Mesendoderm (in vitro differentiated cells): Measurements from ENCODE around the gene BCORL1.
A peak's percentile ranks its signal among the peaks of the same experiment; 100 is the strongest.

Source experiments
- DNase-seq: peaks from one replicate; pipeline ENCODE4 v3.0.0; 2013
- H2AK5ac ChIP-seq: 2 replicates; pipeline ENCODE4 v1.6.1; 2013; ENCODE audit warnings: low read length, inconsistent platforms
- H2BK120ac ChIP-seq: 2 replicates; pipeline ENCODE4 v1.6.1; 2013; ENCODE audit warnings: low read depth, mild to moderate bottlenecking, low read length, moderate library complexity, mixed read lengths
- H2BK15ac ChIP-seq: replicated peaks from 2 replicates; pipeline ENCODE4 v1.6.1; 2013; ENCODE audit warnings: low read depth, mild to moderate bottlenecking, moderate library complexity
- H2BK5ac ChIP-seq: 2 replicates; pipeline ENCODE4 v1.6.1; 2013; ENCODE audit warnings: low read length, inconsistent platforms
- H3K18ac ChIP-seq: 2 replicates; pipeline ENCODE4 v1.6.1; 2013; ENCODE audit warnings: mild to moderate bottlenecking, low read length, mixed read lengths
- H3K23ac ChIP-seq: one replicate; pipeline ENCODE4 v1.6.1; 2013; ENCODE audit warnings: low read length
- H3K27ac ChIP-seq: 2 replicates; pipeline ENCODE4 v1.5.1; 2013; ENCODE audit warnings: low read depth, mild to moderate bottlenecking, inconsistent platforms, low read length, moderate library complexity
- H3K27me3 ChIP-seq: 2 replicates; pipeline ENCODE4 v1.6.1; 2013; ENCODE audit warnings: low read length, control low read depth, mild to moderate bottlenecking, inconsistent platforms; ENCODE audit not compliant: insufficient read depth, poor library complexity
- H3K36me3 ChIP-seq: 2 replicates; pipeline ENCODE4 v1.6.1; 2013; ENCODE audit warnings: low read length, inconsistent platforms; ENCODE audit not compliant: control insufficient read depth, insufficient read depth
- H3K4ac ChIP-seq: one replicate; pipeline ENCODE4 v1.6.1; 2013; ENCODE audit warnings: low read depth, mild to moderate bottlenecking, low read length, moderate library complexity
- H3K4me1 ChIP-seq: 2 replicates; pipeline ENCODE4 v1.6.1; 2013; ENCODE audit warnings: low read depth, low read length, inconsistent platforms; ENCODE audit not compliant: control insufficient read depth
- H3K4me2 ChIP-seq: 2 replicates; pipeline ENCODE4 v1.6.1; 2013; ENCODE audit warnings: low read length
- H3K4me3 ChIP-seq: 2 replicates; pipeline ENCODE4 v1.5.1; 2013; ENCODE audit warnings: mild to moderate bottlenecking, low read length
- H3K56ac ChIP-seq: one replicate; pipeline ENCODE4 v1.6.1; 2013; ENCODE audit warnings: low read length
- H3K79me1 ChIP-seq: 2 replicates; pipeline ENCODE4 v1.6.1; 2013; ENCODE audit warnings: low read length, inconsistent platforms
- H3K79me2 ChIP-seq: 2 replicates; pipeline ENCODE4 v1.6.1; 2013; ENCODE audit warnings: mild to moderate bottlenecking, low read length; ENCODE audit not compliant: control insufficient read depth, insufficient read depth
- H3K9ac ChIP-seq: 2 replicates; pipeline ENCODE4 v1.6.1; 2013; ENCODE audit warnings: low read length, inconsistent platforms
- H4K5ac ChIP-seq: one replicate; pipeline ENCODE4 v1.6.1; 2013; ENCODE audit warnings: low read length
- H4K8ac ChIP-seq: one replicate; pipeline ENCODE4 v1.6.1; 2013; ENCODE audit warnings: low read depth, mild to moderate bottlenecking, control low read depth, low read length, moderate library complexity
- WGBS: extraction: QIAGEN DNeasy Blood & Tissue Kit; methylation state at CpG from one replicate; pipeline ENCODE4 v1.1.7; 2013; ENCODE audit warnings: low lambda C conversion rate, missing lambda C conversion rate; ENCODE audit not compliant: insufficient coverage; ENCODE audit errors: extremely low coverage; 5-methylcytosine and 5-hydroxymethylcytosine counted together

BCORL1 gene

DNA sequence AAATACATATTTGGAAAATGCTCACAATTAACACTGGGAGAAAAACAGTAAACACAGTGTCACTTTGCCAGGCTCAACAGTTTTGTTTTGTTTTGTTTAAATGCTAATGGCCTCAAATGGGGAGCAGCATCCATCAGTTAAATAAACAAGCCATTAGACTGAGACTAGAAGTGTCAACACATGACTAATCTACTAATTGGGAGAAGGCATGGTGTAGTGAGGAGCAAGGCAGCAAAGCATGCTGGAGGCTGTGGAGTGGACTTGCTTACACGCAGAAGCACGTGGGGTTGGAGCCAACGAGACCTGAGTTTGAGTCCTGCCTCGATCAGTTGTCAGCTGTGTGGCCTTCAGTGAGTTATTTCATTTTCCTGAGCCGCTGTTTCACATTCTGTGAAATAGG, 47.5 kb upstream of the BCORL1 start:
- no peak overlapping the region for H3K4me2 ChIP-seq
- H4K5ac ChIP-seq = no peak overlapping the region
- no peak overlapping the region for H2AK5ac ChIP-seq
- H3K79me1 ChIP-seq = no peaks in the 10 kb centered on the region
- no peak overlapping the region for H4K8ac ChIP-seq
- no peak for DNase-seq
- no peaks in the 10 kb centered on the region for H3K4me1 ChIP-seq
- H3K18ac ChIP-seq = no peak overlapping the region
- peaks cover 20% of the 10 kb centered on the region for H3K27me3 ChIP-seq
- H3K79me2 ChIP-seq = no peaks in the 10 kb centered on the region
- no peak overlapping the region for H3K4me3 ChIP-seq
- no peak overlapping the region for H2BK15ac ChIP-seq
- H3K9ac ChIP-seq = no peak overlapping the region
- WGBS = no CpG with 5 or more reads among the region's 5 CpGs
- no peak overlapping the region for H3K4ac ChIP-seq
- H3K56ac ChIP-seq = no peak overlapping the region
- H3K23ac ChIP-seq = no peak overlapping the region
- H2BK5ac ChIP-seq = no peak overlapping the region
- no peak overlapping the region for H3K27ac ChIP-seq
- no peaks in the 10 kb centered on the region for H3K36me3 ChIP-seq
- no peak overlapping the region for H2BK120ac ChIP-seq

- peaks cover 19% of the 10 kb centered on the region for H3K27me3 ChIP-seq
- H2AK5ac ChIP-seq = no peak overlapping the region
- no peak overlapping the region for H3K27ac ChIP-seq
- H4K8ac ChIP-seq = no peak overlapping the region
- H3K36me3 ChIP-seq = no peaks in the 10 kb centered on the region
- no peak overlapping the region for H3K4ac ChIP-seq
- DNase-seq = no peak
- H4K5ac ChIP-seq = no peak overlapping the region
- no CpG with 5 or more reads among the region's 4 CpGs for WGBS
- no peak overlapping the region for H3K56ac ChIP-seq
- H2BK120ac ChIP-seq = no peak overlapping the region
- H3K9ac ChIP-seq = no peak overlapping the region
- H3K79me2 ChIP-seq = no peaks in the 10 kb centered on the region
- no peak overlapping the region for H3K4me2 ChIP-seq
- H3K79me1 ChIP-seq = no peaks in the 10 kb centered on the region
- H2BK5ac ChIP-seq = no peak overlapping the region
- H3K4me3 ChIP-seq = no peak overlapping the region
- no peak overlapping the region for H3K18ac ChIP-seq
- no peaks in the 10 kb centered on the region for H3K4me1 ChIP-seq
- no peak overlapping the region for H3K23ac ChIP-seq
- H2BK15ac ChIP-seq = no peak overlapping the region
Observed at GRCh38 chrX:129938081-129938480, 44.4 kb upstream of the BCORL1 start.

GRCh38 chrX:129939986-129940385, 42.4 kb upstream of the BCORL1 start:
- peaks cover 3% of the 10 kb centered on the region for H3K27me3 ChIP-seq
- H3K27ac ChIP-seq = no peak overlapping the region

DNA sequence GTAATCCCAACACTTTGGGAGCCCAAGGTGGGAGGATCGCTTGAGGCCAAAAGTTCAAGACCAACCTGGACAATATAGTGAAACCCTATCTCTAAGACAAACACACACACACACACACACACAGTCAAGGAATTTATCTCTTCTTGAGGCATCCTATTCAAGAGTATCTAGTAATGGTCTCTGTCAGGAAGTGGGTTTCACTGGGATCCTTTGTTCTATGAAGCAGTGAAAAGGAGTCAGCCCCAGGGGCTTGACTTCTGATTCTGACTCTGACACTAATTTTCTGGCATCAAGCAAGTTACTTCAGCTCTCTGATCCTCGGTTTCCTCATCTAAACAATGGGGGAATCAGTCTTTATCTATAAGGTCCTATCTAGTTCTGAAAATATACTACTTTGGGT, 41.7 kb upstream of the BCORL1 start:
- Histone ChIP-seq H3K27ac (no peak overlapping the region), H3K36me3 (no peaks in the 10 kb centered on the region), H3K9ac (no peak overlapping the region), H4K5ac (no peak overlapping the region), H3K27me3 (peaks cover 2% of the 10 kb centered on the region), H3K4me1 (no peaks in the 10 kb centered on the region), H2BK15ac (no peak overlapping the region), H3K79me2 (no peaks in the 10 kb centered on the region), H3K4me3 (no peak overlapping the region), H2BK120ac (no peak overlapping the region), H3K4ac (no peak overlapping the region), H3K56ac (no peak overlapping the region), H3K23ac (no peak overlapping the region), H3K18ac (no peak overlapping the region), H3K4me2 (no peak overlapping the region), H2BK5ac (no peak overlapping the region), H2AK5ac (no peak overlapping the region), H4K8ac (no peak overlapping the region), H3K79me1 (no peaks in the 10 kb centered on the region)
- WGBS = no CpG with 5 or more reads among the region's 2 CpGs
- DNase-seq = no peak

More at GRCh38 chrX:129939986-129940385, 42.4 kb upstream of the BCORL1 start:
- Histone ChIP-seq H2BK120ac (no peak overlapping the region), H3K4ac (no peak overlapping the region), H3K9ac (no peak overlapping the region), H3K79me2 (no peaks in the 10 kb centered on the region), H2AK5ac (no peak overlapping the region), H3K4me3 (no peak overlapping the region), H3K36me3 (no peaks in the 10 kb centered on the region), H3K4me2 (no peak overlapping the region), H4K8ac (no peak overlapping the region), H3K18ac (no peak overlapping the region), H4K5ac (no peak overlapping the region), H3K4me1 (no peaks in the 10 kb centered on the region), H2BK15ac (no peak overlapping the region), H3K56ac (no peak overlapping the region), H3K79me1 (no peaks in the 10 kb centered on the region), H3K23ac (no peak overlapping the region), H2BK5ac (no peak overlapping the region)
- WGBS = no CpG with 5 or more reads among the region's 8 CpGs
- DNase-seq = no peak

GRCh38 chrX:129945131-129945530, 37.3 kb upstream of the BCORL1 start:
- Histone ChIP-seq H3K4ac (no peak overlapping the region), H3K9ac (no peak overlapping the region), H3K56ac (no peak overlapping the region), H4K8ac (no peak overlapping the region), H3K27me3 (no peaks in the 10 kb centered on the region), H3K79me1 (no peaks in the 10 kb centered on the region), H4K5ac (no peak overlapping the region), H2BK120ac (no peak overlapping the region), H3K36me3 (no peaks in the 10 kb centered on the region), H2AK5ac (no peak overlapping the region), H2BK15ac (no peak overlapping the region), H3K79me2 (no peaks in the 10 kb centered on the region), H3K23ac (no peak overlapping the region), H3K18ac (no peak overlapping the region), H3K27ac (no peak overlapping the region), H2BK5ac (no peak overlapping the region), H3K4me2 (no peak overlapping the region), H3K4me3 (no peak overlapping the region), H3K4me1 (no peaks in the 10 kb centered on the region)
- no peak for DNase-seq
- WGBS = no CpG with 5 or more reads among the region's 1 CpG

- Histone ChIP-seq H3K9ac (no peak overlapping the region), H3K4me2 (peak overlapping the region; percentile 11), H3K79me1 (no peaks in the 10 kb centered on the region), H3K23ac (no peak overlapping the region), H3K79me2 (no peaks in the 10 kb centered on the region), H3K27me3 (peaks cover 4% of the 10 kb centered on the region), H3K27ac (no peak overlapping the region), H3K4me1 (no peaks in the 10 kb centered on the region), H3K4ac (no peak overlapping the region), H3K36me3 (no peaks in the 10 kb centered on the region), H2BK5ac (no peak overlapping the region), H2AK5ac (no peak overlapping the region), H4K5ac (no peak overlapping the region), H2BK120ac (peak overlapping the region; percentile 52), H3K4me3 (no peak overlapping the region), H2BK15ac (no peak overlapping the region), H3K56ac (peak overlapping the region; percentile 73), H4K8ac (peak overlapping the region; percentile 70), H3K18ac (peak overlapping the region; percentile 72)
- DNase-seq = no peak
- WGBS = no CpG with 5 or more reads among the region's 18 CpGs
Observed at GRCh38 chrX:129953334-129953648, 29.1 kb upstream of the BCORL1 start.
